Renal pelvis (tissue), 4 donors: Measurements from ENCODE around the gene PXDN. TPM values are rescaled to one million over a fixed set of nuclear protein-coding genes. Genes with fewer than 3 reads are reported as not detected.

ENCODE experiments used
- DNase-seq: peaks from one replicate; pipeline ENCODE4 v3.0.0-alpha.2; 2013
- polyA plus RNA-seq, 3 donors: library from polyadenylated mRNA; unstranded; fragments of 120-200 nt; gene quantifications; one replicate each; pipeline ENCODE4 v1.2.1, GENCODE V29; 2013; ENCODE audit not compliant: insufficient read length in 3 of 3

Gene PXDN
- polyA plus RNA-seq, 3 donors = 147 to 188 (median 178) TPM

DNA sequence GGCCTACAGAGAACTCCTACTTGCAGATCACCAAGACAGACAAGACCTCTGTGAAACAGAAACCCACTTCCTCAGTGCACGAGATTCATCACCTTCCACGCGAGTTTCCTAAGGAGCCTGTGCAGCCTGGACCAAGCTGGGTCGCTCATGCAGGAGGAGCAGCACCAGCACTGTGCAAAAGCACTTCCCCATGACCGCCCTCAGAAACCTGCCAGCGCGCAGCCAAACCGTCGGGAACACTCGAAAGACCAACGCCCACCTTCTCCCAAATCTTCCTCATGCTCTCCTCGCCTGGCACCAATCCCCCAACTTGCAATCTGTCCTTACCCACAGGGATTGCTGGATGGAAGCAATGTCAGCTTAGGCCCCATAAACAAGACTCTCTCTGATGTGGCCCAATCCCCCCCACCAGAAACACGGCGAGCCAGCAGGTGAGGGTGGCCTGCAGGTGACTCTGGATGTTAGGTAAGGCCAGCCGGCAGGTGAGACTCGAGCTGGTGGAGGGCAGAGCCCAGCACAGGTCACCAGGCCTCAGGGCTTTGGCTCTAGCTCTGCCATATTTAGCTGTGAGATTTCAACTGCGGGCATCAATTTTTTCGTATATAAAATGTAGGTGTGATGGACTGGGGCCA, 69.4 kb downstream of the PXDN start:
- DNase-seq = no peak

DNA sequence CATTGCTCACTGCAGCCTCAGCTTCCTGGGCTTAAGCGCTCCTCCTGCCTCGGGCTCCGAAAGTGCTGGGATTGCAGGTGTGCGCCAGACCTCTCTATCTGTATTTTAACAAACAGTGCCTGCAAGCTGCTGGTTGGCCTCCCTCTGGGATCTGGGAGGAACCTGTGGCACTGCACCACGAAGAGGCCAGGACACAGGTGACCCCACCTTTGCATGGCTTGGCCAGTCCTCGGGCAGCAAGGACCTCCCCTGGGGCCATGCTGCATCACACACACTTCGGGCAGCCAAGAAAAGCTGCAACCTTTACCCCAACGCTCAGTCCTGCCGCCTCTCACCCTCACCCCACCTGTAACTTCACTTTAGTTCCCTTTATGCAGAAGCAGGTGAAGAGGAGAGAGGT, 70.0 kb downstream of the PXDN start:
- DNase-seq = no peak

DNA sequence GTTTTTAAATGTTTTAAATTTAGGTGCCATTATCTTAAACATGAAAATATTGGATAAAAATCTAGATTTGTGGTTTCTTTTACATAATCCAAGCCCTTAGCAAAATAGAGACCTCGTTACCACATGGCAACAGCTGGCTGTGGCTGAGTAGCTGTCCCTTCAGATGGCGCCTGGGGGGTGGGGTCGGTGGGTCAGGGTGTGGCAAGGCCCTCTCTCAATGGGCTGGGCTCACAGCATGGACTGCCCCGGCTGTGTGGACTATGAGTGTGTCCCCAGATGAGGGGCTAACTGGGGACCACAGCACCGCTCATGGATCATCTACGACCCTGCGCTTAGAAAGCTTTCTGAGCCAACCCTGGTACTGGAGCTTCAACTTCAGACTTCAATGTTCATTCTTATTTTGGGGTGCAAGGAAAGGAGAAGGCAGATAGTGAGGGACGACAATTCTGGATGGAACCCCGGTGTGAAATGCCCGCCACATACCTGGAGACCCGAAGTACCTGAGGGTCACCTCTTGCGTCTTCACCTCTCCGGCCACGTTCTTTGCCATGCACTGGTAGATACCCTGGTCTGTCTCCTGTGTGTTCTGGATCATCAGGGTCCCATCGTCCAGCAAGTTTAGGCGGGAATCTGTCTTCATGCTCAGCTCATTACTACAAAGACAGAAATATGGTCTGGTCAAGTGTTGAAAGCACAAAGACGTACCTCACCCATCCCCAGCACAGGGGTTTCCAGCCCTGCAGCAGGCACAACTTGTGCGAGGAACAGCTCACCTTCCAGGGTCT, 71.0 kb downstream of the PXDN start:
- no peak for DNase-seq

DNA sequence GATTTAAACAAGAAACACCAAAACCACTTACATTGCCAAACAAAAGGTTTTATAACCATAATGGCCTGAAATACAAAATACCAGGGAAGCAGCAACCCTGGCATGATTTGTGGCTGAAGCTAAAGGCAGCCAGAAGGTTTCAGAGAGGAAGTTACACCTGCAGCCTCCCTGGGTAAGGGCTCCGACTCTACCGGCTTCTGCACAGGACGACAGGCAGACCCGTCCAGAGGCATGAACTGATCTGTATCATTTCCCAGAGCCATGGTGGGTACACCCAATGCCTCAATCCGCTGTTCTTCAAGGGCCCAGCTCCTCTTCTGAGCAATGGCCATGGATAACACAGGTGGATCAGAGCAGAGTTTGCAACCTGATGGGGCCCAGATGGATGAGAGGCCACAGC, 71.6 kb downstream of the PXDN start:
- no peak for DNase-seq

DNA sequence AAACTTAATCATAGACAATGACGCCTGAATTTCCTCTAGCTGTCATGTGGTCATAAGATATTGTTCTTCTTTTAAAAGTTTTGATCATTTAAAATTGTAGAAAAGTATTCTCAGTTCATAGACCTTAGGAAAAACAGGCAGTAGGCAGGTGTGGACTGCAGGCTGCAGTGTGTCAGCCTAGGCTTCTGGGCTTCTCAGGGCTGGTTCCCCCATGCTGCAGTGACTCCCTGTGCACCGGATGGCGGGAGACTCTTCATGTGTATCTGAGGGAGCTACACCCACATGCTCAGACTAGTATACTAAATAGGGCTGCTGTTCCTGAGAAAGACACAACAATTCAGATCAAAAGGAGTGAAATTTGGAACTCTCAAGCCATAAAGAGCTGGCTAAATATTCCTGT, 72.4 kb downstream of the PXDN start:
- DNase-seq = no peak

DNA sequence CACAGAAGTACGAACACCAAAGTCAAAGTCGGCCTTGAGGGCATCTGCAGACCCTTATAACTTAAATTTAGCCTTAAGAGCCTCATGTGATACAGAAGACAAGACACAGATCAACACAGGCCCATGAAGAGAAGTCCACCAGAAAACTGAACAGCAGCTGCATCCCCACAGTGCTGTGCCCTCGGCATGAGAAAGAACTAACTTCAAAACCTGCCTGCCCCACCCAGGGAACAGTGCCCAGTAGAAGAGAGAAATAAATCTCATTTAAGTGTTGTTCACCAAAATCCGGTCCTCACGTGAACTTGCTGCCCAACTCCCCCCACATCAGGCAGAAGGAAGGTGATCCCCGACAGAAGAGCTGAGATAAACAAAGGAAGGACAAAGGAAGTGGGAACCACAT, 73.7 kb downstream of the PXDN start:
- DNase-seq = no peak

DNA sequence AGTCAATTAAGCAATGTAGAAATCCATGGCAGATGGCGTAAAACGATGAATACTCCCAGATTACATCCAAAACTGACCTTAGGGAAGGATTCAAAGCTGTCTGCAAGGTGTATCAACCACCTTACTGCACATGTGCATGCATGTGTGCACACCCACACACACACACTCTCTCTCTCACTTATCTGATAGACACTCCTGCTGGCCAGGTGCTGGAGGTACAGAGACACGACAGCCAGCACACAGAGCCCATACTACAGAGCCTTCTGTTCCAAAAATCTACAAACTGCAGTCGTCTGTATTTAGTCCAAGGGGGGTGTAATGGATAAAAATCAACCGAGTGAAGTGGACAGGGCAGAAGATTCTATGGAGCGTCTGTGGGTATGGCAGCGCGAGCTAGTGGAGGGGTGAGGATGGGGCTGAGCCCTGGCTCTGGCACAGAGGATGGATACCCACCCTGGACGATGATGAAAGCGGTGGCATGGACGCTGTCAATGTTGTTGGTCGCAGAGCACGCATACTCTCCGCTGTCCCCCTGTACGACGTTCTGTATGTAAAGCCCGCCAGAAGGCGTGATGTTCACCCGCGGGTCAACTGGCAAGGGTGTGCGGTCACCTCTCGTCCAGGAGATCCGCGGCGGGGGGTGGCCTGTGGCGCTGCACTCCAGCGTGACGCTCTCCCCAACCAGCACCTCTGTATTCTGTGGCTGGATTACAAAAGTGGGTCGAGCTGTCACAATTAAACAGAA, 78.4 kb downstream of the PXDN start:
- no peak for DNase-seq

DNA sequence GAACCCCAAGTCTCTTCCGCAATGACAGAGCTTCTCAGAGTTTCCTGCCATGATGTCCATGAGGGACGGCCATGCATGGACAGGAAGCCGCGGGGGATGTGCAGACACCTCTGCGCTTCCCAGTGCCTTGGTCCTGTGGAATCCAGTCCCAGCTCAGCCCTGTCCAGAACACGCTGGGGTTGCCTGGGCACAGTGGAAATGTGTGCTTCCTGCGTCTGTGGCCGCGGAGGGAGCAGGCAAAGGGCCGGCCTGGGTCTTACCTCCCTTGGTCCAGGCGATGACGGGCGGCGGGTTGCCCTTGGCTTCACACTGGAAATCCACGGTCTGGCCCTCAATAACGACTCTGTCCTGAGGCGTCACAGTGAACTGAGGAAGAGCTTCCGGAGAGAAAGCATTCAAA, 79.6 kb downstream of the PXDN start:
- DNase-seq = no peak

DNA sequence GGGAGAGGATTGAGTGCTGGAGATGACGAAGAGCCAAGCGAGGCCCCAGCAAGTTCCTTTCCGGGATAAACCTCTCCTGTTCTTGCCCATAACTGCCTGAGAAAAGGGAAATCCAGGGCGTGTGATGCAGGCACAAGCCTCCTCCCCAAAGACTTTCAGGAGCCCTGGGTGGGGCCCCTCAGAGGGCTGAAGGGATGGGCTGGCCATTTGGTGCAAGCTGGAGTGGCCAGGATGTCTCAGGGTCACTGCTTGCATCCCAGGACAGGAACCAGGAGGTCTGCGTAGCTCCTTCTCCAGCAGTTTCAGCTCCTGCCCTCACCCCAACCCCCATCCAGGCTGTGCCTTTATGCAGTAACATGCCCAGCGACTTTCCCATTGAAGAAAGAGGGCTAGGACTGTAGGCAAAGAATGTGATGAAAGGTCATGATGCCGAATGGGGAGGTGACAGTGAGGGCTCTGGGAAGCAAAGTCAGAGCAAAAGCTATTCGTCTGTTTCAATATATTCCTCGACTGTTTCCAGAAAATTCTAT, 80.2 kb downstream of the PXDN start:
- DNase-seq = no peak

DNA sequence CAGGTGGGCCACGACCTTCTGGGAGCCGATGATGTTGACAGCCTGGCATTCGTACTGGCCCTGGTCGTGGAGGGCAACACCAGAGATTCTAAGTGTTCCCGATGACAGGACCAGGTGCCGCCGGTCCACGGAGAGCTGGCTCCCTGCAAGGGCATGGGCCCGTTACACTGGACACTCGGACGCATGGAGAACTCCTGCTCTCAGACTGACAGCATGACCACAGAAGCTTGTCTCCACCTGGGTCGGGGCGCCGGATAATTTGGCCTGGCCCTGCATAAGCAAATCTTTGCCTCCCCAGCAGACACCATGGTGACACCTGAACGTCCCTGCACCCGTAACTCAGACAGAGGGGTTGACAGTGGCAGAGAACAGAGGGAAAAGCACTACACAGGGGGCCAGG, 80.7 kb downstream of the PXDN start:
- DNase-seq = no peak

DNA sequence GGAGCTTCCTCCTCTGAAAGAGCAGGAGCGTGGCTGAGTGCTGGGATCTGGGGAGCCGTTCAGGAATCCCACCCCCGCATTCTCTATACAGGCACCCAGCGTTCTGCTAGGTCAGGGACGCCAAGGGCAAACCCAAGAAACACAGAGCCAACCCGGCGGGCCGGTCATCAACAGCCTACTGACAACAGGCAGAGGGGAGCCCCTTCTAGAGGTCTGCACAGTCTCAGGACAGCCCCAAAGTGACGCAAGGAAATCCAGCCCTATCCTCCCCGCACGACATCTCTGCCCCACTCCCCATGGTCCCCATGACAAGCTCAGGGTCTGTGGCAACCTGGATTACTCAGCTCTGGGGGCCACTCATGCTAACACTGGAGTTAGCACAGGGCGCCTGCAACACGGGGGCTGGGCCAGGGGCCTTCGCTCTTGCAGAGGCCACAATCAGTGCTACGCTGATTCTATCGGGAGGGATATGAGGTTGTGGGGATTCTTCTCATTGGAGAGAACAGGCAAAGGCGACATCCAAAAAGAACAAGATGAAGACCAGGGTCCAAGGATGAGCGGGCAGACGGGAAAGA, 81.6 kb downstream of the PXDN start:
- no peak for DNase-seq

DNA sequence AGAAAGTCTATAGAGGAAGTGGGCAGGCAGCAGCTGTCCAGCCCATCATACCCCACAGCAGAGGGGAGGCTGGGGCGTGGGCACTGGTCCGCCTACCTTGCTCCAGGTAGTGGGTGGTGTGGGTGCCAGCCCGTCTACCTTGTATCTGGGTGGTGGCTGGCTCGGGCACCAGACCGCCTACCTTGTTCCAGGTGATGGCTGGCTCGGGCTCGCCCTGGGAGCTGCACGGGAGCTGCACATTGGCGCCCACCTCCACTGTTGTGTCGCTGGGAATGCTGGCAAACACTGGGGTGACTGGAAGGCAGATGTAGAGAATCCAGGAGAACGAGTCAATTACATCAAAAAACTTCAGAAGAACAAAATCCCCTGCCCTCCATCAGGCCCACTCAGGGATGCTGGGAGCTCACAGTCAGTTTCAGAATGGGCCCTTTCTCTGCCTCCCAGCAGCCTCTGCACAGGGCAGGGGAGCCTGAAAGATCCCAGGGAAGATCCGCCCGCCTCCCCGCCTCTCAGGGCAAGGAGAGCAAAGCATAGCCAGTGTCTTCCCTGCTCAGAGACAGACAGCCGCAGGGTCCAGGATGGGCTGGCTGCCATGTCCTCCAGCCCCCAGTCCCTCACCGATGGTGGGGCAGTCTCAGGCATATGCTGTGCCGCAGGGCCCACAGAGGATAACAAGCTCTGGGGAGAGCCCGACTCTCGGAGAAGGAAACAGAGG, 82.3 kb downstream of the PXDN start:
- no peak for DNase-seq

DNA sequence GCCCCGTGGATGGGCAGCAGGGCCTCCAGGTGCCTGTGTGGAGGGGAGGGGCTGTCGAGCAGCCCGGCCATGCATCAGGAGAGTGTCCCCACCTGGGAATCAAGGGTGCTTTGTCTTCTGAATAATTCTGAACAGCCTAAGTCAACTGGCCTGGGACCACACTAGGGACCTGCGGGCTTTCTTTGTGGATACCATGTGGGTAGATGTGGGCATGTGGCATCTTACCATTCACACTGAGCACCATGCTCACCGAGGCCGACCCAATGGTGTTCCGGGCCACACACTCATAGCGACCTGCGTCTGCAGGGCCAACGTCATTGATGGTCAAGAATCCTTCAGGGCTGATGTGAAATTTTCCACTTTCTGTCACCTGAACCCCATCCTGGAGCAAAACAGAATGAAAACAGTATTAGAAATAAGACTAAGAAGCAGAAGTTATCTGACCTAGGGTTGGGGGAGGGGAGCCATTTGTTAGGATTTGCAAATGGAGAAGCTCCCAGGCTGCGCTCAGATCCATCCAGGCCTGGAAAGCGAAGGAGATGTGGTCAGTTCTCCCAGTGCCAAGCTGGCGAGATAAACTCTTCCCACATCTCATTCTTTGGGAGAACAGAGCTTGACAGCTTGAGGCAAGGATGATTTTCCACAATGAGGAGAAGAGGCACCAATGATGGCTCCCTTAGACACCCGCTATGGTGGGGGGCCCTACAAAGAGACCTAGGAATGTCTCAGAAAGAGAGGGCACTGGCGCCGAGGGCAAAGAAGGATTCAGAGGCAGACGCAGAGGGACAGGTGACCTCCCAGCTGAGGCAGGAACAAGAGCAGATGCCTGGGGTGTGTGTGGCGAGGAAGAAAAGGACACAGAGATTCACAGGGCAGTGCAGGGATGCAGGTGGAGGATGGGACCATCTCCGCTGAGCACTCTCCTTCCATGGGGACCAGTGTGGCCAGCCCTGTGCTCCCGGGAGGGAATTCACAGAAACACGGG, 83.4 kb downstream of the PXDN start:
- DNase-seq = no peak

DNA sequence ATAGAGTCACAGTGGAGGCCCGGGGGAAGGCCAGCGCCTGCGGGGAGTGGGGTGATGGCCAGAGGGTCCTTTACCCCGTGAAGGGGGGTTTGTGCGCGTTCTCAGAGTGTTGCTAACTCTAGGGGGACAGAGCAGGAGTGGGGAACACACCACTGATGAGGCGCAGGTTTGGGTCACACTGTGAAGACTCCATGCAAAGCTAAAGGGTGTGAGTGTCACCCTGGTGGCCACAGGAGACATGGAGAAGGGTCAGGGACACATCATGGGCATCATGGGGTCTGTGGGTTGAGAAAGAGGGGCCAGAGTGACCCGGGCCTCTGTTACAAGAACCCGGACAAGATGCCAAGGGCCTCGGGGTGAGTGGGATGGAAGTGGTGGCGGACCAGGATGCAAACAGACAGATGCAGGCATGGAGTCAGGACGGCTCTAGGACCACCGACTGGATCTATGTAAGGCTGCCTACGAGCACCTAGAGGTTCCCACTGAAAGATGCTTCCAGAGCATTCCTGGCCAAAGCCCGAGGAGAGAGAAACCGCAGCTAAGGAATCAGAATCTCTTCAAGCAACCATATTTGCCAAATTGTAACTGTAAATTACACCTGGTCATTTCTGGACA, 84.3 kb downstream of the PXDN start:
- no peak for DNase-seq

DNA sequence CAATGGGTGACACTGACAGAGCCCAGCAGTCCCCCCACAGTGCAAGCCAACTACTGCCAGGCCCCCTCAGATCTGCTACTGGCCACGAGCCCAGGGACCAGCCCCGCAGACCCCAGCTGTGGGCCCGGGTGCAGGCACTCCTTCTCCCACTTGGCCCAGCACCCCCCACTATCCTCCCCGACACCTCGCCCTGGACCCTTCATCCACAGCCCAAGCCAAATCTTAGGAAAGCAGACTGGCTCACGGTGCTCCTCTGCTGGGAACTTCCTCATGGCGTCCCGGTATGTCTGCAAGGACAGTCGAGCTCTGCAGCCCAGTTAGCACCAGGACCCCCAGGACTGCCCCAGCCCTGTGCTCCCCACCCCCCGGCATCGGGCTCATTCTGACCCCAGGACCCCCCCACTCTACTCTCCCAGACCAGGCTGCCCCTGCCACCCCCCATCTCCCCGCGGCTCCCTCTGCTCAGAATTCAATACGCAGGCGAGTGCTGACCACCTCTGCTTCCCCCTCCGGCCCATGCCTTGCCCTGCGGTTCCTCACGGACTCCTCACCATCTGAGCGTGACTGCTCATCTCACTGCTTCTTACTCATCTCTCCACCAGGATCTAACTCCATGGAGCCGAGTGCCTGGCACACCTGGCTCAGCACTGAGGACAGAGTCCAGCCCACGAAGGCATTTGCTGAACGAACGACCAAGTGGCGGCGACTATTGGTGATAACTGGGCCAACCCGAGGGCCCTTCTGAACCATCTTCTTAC, 85.7 kb downstream of the PXDN start:
- DNase-seq = no peak

DNA sequence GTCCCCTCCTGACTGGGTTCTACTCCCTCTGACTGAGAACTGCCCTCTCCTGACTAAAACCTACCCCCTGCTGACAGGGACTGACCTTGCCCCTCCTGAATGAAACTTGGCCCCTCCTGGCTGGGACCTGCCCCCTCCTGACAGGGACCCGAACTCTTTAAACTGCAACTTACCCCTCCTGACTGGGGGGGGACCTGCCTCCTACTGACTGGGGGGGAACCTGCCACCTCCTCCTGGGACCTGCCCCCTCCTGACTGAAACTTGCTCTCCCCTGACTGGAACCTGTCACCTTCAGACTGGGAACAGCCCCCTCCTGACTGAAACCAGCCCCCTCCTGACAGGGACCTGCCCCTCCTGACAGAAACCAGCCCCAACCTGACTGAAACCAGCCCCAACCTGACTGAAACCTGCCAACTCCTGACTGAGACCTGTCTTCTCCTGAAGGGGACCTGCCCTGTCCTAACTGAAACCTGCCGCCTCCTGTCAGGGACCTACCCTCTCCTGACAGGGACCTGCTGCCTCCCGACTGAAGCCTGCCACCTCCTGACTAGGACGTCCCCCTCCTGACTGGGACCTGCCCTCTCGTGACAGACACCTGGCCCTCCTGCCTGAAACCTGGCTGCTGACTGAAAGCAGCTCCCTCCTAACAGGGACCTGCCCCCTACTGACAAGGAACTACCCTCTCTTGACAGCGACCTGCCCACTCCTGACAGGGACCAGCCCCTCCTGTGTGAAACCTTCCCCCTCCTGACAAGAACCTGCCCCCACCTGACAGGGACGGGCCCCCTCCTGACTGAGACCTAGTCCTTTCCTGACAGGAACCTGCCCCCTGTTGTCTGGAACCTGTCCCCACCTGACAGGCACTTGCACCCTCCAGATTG, 87.1 kb downstream of the PXDN start:
- no peak for DNase-seq

DNA sequence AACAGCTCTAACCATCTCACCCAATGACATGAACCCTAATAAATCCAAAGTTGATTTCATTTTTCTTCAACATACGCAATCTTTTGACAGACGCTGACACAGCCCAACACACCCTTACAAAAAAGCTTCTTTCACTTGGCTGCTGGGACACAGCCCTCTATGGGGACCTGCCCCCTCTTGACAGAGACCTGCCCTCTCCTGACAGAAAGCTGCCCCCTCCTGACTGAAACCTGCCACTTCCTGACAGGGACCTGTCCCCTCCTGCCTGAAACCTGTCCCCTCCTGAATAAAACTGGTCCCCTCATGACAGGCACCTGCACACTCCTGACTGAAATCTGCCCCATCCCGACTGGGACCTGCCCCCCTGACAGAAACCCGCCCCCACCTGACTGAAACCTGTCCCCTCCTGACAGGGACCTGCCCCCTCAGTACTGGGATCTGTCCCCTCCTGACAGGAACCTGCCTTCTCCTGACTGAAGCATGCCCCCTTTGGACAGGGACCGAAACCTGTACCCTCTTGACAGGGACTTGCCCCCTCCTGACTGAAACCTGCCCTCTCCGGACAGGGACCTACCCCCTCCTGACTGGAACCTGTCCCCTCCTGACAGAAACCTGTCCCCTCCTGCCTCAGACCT, 87.9 kb downstream of the PXDN start:
- DNase-seq = no peak

DNA sequence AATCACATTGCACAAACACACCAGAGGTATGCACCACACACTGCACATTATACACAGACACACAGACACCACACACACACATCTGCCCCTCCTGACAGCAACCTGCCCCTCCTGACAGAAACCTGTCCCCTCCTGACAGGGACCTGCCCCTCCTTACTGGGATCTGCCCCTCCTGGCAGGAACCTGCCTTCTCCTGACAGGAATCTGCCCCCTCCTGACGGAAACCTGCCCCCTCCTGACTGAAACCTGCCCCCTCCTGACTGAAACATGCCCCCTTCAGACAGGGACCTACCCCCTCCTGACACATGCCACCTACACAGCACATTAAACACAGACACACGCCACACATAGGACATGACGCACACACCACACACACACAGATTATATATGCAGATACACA, 88.9 kb downstream of the PXDN start:
- DNase-seq = no peak
